Pancreas (tissue), 10 donors: ENCODE data around the gene PCSK6. TPM values are rescaled to one million over a fixed set of nuclear protein-coding genes. Genes with fewer than 3 reads are reported as not detected.
"Not testable (repeated sequence)": the region's sequence is repeated elsewhere in the genome, so short reads cannot be mapped to it uniquely, and the experiment has no call there.

ENCODE experiments used
- ATAC-seq, 4 donors: fragments of 200-7000 bp; cut with Tn5 transposase; one replicate each; pipeline versions ENCODE4 v1.8.0 to v1.9.1; 2020; ENCODE audit warnings: mild to moderate bottlenecking in 4 of 4, moderate library complexity in 4 of 4
- DNase-seq, 6 donors: peaks; one replicate each; pipeline ENCODE4 v3.0.0-alpha.2; 2020
- FAIRE-seq: peaks from 2 replicates; lab custom pipeline; 2012; peaks lifted over from hg19 to GRCh38; lab: Jason Lieb, UNC
- H3K27ac ChIP-seq, 4 donors: fragments of 200-600 bp; sonication (generic); 1 replicate in 3 of 4; 2 replicates in 1 of 4; pipeline versions ENCODE4 v1.5.0 to v1.8.0; 2020
- H3K27me3 ChIP-seq, 4 donors: fragments of 200-600 bp; one replicate each; pipeline ENCODE4 v1.8.0; 2021
- H3K36me3 ChIP-seq, 3 donors: fragments of 200-600 bp; sonication (generic) in 1 of 3; one replicate each; pipeline versions ENCODE4 v1.5.0 to v1.8.0; 2020 to 2021
- H3K4me1 ChIP-seq, 3 donors: fragments of 200-600 bp; one replicate each; pipeline ENCODE4 v1.8.0; 2021
- H3K4me3 ChIP-seq, 4 donors: fragments of 200-600 bp; sonication (generic) in 2 of 4; one replicate each; pipeline versions ENCODE4 v1.5.0 to v1.8.0; 2020 to 2021
- H3K9me3 ChIP-seq, 4 donors: fragments of 200-600 bp; one replicate each; pipeline ENCODE4 v1.8.0; 2021
- WGBS, 2 donors: extraction: QIAGEN DNeasy Blood & Tissue Kit; methylation state at CpG; one replicate each; pipeline ENCODE4 v1.1.7; 2013; 5-methylcytosine and 5-hydroxymethylcytosine counted together
- intact Hi-C, 3 donors: fragments of 100-400 bp; cut with DNase I; formaldehyde crosslinking; loops; one replicate each; pipeline versions ENCODE4 v1.11.1 to v1.14.2; 2022
- polyA plus RNA-seq, 2 donors: library from polyadenylated mRNA; stranded (reverse); fragments of 200-250 nt; gene quantifications; one replicate each; pipeline ENCODE4 v1.2.3, GENCODE V29; 2013
- total RNA-seq, 6 donors: library from RNA; stranded (reverse); fragmentation: NEBNext Ultra II Directional in 4 of 6; extraction: Animal tissue kit (Norgen Biotek cat#: 25700) in 4 of 6; gene quantifications; one replicate each; pipeline versions ENCODE4 v1.2.1 to v1.2.4, GENCODE V29; 2021 to 2023
- TF ChIP-seq, protein P1 (sequence below), 4 donors: fragments of 200-600 bp; sonication (generic) in 3 of 4; IDR thresholded peaks; one replicate each; pipeline versions ENCODE4 v1.5.0 to v1.8.0; 2021; ENCODE audit warnings: antibody characterized with exemption in 4 of 4
- donor health status: healthy with polysubstance abuse.
- donor health status: DM: no; HTN: no; CAD: no; lungs with moderate emphysema.
- donor health status: DM: no; HTN: no; CAD: no.
- donor health status: control.
- donor health status: control.
- donor health status: Bipolar disorder and iron deficiency.
- donor health status: DM: yes; HTN: yes; CAD: no.
- donor health status: DM: no; HTN: no; CAD: no.
- donor health status: DM: no; HTN: no; CAD: no.
- donor health status: DM: yes; HTN: yes; CAD: no.

Gene PCSK6
- total and polyA plus RNA-seq, 8 donors, result 0.87 to 4.5 (median 3.0) TPM

DNA sequence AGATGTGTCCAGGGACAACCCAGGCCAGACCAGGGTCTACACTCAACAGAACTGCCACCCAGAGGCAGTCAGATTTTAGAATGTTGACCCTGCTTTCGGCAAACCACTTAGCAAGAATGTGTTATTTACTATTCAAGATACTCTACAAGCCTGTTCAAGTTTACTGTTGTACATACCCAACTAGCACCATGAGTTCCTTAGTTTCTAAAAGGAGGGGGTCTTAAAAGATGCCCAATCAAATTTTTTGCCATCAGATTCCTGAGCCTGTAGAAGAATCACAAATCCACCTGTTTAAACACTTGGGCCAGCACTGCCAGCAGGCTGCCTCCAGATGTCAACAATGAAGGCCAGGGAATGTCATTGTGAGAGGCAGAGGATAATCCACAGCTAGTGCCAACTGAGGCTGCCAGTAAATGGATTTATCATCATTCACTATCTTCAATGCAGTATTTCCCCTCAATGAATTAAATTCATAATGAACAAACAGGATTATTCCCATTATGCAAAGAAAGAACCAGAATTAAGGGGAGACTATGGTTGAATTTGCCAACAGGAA lies 150.9 kb downstream of the PCSK6 start:
- H3K27ac ChIP-seq, result no peak overlapping the region
- H3K4me1 ChIP-seq, result no peaks in the 10 kb centered on the region
- TF ChIP-seq, protein P1, sequence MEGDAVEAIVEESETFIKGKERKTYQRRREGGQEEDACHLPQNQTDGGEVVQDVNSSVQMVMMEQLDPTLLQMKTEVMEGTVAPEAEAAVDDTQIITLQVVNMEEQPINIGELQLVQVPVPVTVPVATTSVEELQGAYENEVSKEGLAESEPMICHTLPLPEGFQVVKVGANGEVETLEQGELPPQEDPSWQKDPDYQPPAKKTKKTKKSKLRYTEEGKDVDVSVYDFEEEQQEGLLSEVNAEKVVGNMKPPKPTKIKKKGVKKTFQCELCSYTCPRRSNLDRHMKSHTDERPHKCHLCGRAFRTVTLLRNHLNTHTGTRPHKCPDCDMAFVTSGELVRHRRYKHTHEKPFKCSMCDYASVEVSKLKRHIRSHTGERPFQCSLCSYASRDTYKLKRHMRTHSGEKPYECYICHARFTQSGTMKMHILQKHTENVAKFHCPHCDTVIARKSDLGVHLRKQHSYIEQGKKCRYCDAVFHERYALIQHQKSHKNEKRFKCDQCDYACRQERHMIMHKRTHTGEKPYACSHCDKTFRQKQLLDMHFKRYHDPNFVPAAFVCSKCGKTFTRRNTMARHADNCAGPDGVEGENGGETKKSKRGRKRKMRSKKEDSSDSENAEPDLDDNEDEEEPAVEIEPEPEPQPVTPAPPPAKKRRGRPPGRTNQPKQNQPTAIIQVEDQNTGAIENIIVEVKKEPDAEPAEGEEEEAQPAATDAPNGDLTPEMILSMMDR (IDR thresholded peaks at IDR 0.05), result no peak
- no peaks in the 10 kb centered on the region for H3K27me3 ChIP-seq
- ATAC-seq (no peak), DNase-seq (no peak), FAIRE-seq (no peak)
- no peaks in the 10 kb centered on the region for H3K9me3 ChIP-seq
- intact Hi-C loops, result no loop called here
- WGBS, 2 donors, result 79 to 86% methylated on average over 1 of the region's 1 CpG
- H3K36me3 ChIP-seq, result no peaks in the 10 kb centered on the region
- no peak overlapping the region for H3K4me3 ChIP-seq

DNA sequence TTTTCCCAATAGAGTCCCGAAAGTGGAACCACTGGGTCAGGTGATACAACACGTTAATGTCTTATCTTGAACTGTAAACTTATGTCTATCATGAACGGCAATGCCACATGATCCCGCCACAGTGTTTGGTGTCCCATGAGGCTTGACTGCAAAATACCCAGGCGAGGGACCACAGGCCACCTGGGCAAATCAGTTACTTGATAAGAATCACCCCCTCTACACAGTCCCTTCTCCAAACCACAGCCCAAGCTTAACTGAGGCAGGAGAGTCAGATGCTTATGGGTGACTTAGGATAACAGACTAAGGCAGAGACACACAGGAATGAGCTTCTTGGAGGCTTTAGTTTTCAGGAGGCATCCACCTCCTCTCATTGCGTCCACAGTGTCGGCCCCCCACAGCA lies 151.5 kb downstream of the PCSK6 start:
- ATAC-seq, result no peak
- Histone ChIP-seq H3K27me3 (no peaks in the 10 kb centered on the region), H3K36me3 (no peaks in the 10 kb centered on the region), H3K4me3 (no peak overlapping the region), H3K27ac (no peak overlapping the region), H3K4me1 (no peaks in the 10 kb centered on the region), H3K9me3 (no peaks in the 10 kb centered on the region)
- intact Hi-C loops, result no loop called here
- TF ChIP-seq, protein P1 (IDR thresholded peaks at IDR 0.05), result no peak
- no peak for DNase-seq
- no peak for FAIRE-seq
- 71% methylated on average over 7 of the region's 7 CpGs for WGBS, 2 donors

DNA sequence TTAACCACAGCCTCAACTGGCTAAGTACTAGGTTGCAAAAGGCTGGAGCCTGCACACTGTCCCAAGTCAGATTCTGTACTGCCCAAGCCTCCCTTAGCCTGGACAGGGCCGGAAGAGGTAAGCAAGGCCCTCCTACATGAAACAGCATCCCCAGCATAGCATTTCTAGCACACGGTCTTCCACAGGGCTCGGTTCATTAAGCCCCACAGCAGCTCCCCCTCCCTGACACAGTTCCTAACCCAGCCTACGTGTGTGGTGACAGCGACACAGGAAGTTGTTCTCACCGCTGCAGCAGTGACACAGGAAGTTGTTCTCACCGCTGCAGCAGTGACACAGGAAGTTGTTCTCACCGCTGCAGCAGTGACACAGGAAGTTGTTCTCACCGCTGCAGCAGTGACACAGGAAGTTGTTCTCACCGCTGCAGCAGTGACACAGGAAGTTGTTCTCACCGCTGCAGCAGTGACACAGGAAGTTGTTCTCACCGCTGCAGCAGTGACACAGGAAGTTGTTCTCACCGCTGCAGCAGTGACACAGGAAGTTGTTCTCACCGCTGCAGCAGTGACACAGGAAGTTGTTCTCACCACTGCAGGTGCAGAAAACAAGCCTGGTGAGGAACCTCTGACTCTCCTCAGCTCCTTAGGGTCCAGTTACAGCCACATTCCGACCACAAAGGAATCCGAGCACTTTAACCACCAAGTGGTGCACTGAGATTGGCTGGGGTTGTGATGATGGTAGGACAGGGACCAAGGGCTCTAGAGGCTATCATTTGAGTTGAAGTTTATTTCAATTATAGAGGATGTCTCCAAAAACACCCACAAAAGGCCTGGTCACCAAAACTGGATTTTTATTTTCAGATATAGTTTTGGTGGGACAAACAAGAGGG lies 155.4 kb downstream of the PCSK6 start:
- DNase-seq, H3K4me3 ChIP-seq, H3K4me1 ChIP-seq, H3K36me3 ChIP-seq, H3K27ac ChIP-seq, ATAC-seq, FAIRE-seq, H3K27me3 ChIP-seq, H3K9me3 ChIP-seq, intact Hi-C loops: not testable (repeated sequence)
- WGBS, 2 donors, result 84 to 91% methylated on average over 11 to 12 of the region's 16 CpGs

DNA sequence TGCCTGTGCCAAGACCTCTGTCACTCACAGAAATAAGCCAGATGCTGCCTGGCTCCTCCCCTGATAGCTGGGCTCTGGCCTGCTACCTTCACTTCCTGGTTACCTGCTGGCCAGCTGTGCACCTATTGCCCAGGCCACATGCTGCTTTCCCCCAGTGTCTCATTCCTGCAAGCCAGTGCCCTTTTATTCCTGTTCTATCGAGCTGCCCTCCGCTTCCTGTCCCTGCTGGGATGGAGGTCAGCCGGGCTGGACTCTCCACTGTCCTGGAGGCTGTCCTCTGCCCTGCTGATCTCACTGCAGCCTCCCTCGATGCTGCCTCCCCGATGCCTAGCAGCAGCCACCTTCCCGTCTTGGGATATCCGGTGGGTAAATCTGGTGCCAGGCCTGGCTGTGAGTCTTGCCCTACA lies 157.4 kb downstream of the PCSK6 start:
- Histone ChIP-seq H3K36me3 (no peaks in the 10 kb centered on the region), H3K4me1 (no peaks in the 10 kb centered on the region), H3K9me3 (no peaks in the 10 kb centered on the region), H3K4me3 (no peak overlapping the region), H3K27me3 (no peaks in the 10 kb centered on the region), H3K27ac (no peak overlapping the region)
- no peak for FAIRE-seq
- TF ChIP-seq, protein P1 (IDR thresholded peaks at IDR 0.05), result no peak
- no peak for DNase-seq
- 90 to 93% methylated on average over 7 of the region's 7 CpGs for whole genome bisulfite sequencing, 2 donors
- no peak for ATAC-seq
- intact Hi-C loops, result no loop called here

DNA sequence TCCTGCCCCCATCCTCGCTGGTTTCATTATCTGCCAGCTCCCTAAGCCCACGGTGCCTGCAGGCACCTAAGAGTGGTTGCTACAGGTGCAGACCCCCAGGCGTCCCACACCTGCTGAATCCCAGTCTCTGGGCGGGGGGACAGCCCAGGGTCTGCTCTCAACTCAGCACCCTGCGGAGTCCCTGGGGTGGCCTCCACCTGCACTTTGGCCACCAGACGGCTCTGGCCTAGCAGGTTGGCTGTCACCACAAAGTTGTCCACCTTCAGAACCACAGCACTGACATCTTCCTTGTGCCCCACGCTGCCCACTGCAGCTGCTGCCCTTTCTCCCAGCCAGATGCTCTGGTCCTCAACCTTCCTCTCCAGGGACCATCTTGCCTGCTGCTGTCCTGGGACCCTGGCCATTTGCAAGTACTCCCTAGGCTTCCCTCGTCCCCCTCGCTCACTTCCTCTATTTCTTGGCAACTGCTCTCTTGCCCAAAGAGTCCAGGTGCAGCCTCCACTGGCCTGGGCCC lies 159.6 kb downstream of the PCSK6 start:
- TF ChIP-seq, protein P1 (IDR thresholded peaks at IDR 0.05), result no peak
- FAIRE-seq, result no peak
- ATAC-seq, result no peak
- Histone ChIP-seq H3K4me1 (no peaks in the 10 kb centered on the region), H3K9me3 (no peaks in the 10 kb centered on the region), H3K27me3 (no peaks in the 10 kb centered on the region), H3K36me3 (no peaks in the 10 kb centered on the region), H3K4me3 (no peak overlapping the region), H3K27ac (no peak overlapping the region)
- 85 to 90% methylated on average over 9 of the region's 9 CpGs for WGBS, 2 donors
- DNase-seq, result peak in 1 of 6 donors; percentile 42
- intact Hi-C loops, result no loop called here
